HG02678 (cell line): ENCODE results near the gene USH1C.

Source experiments
- ATAC-seq: cut with Tn5 transposase; IDR thresholded peaks from one replicate; pipeline ENCODE4 v1.9.1; 2021; ENCODE audit warnings: mild to moderate bottlenecking, moderate library complexity; ENCODE audit not compliant: unreplicated experiment

Gene USH1C

GRCh38 chr11:17443926-17444690 lies 100.1 kb downstream of the USH1C start:
- ATAC-seq = no peak
